ENCODE results near the gene PGBD2. TPM values are rescaled to one million over a fixed set of nuclear protein-coding genes. Genes with fewer than 3 reads are reported as not detected.

The PGBD2 gene
- total RNA-seq, 4 donors from 2014 or later: 5.2 to 12.4 (median 9.7) TPM

- no peak overlapping the region for H3K27ac ChIP-seq
- 81 to 85% methylated on average over 2 of the region's 2 CpGs for WGBS, 2 donors (ENCODE audit: low coverage in 1 of 2)
- no peaks in the 10 kb centered on the region for H3K4me1 ChIP-seq
- H3K4me3 ChIP-seq: no peak overlapping the region
- intact Hi-C loops (cut with DNase I; ENCODE audit: low total_unique reads) (no loop called here), in situ Hi-C loops (cut with MboI; ENCODE audit: low pct_ligation_motif_present in 1 of 4, low pct_unique_long_range_greater_than_20kb in 1 of 4, low sequenced_read_pairs in 3 of 4) (no loop called here)
- TF ChIP-seq POLR2A (IDR thresholded peaks at IDR 0.05): no peak
- no peak for TF ChIP-seq CTCF (IDR thresholded peaks at IDR 0.05)
- TF ChIP-seq EP300 (IDR thresholded peaks at IDR 0.05; ENCODE audit: low read depth): no peak
- TF ChIP-seq POLR2AphosphoS5 (IDR thresholded peaks at IDR 0.05): no peak
- H3K9me3 ChIP-seq: no peaks in the 10 kb centered on the region
- H3K27me3 ChIP-seq: peaks cover 11% of the 10 kb centered on the region
- no peak for DNase-seq
- no peaks in the 10 kb centered on the region for H3K36me3 ChIP-seq
These were observed 14.3 kb upstream of the PGBD2 start for GRCh38 chr1:248891758-248892157.

GRCh38 chr1:248892590-248892989 lies 13.4 kb upstream of the PGBD2 start:
- H3K4me3 ChIP-seq: no peak overlapping the region
- H3K27ac ChIP-seq: no peak overlapping the region
- no peaks in the 10 kb centered on the region for H3K36me3 ChIP-seq
- H3K4me1 ChIP-seq: no peaks in the 10 kb centered on the region
- H3K27me3 ChIP-seq: peaks cover 12% of the 10 kb centered on the region
- H3K9me3 ChIP-seq: no peaks in the 10 kb centered on the region
- intact Hi-C loops (cut with DNase I; ENCODE audit: low total_unique reads): no loop called here
- in situ Hi-C loops (cut with MboI; ENCODE audit: low pct_ligation_motif_present in 1 of 4, low pct_unique_long_range_greater_than_20kb in 1 of 4, low sequenced_read_pairs in 3 of 4): no loop called here
- 58 to 60% methylated on average over 1 of the region's 1 CpG for WGBS, 2 donors (ENCODE audit: low coverage in 1 of 2)
- peak; percentile 16 for DNase-seq
- TF ChIP-seq CTCF (IDR thresholded peaks at IDR 0.05) (no peak), EP300 (IDR thresholded peaks at IDR 0.05; ENCODE audit: low read depth) (no peak), POLR2AphosphoS5 (IDR thresholded peaks at IDR 0.05) (no peak), POLR2A (IDR thresholded peaks at IDR 0.05) (no peak)

GRCh38 chr1:248894837-248895236 lies 11.2 kb upstream of the PGBD2 start:
- in situ Hi-C loops (cut with MboI; ENCODE audit: low pct_ligation_motif_present in 1 of 4, low pct_unique_long_range_greater_than_20kb in 1 of 4, low sequenced_read_pairs in 3 of 4): no loop called here
- Histone ChIP-seq H3K9me3 (no peaks in the 10 kb centered on the region), H3K4me3 (no peak overlapping the region), H3K27ac (no peak overlapping the region), H3K36me3 (no peaks in the 10 kb centered on the region), H3K4me1 (no peaks in the 10 kb centered on the region), H3K27me3 (peaks cover 31% of the 10 kb centered on the region)
- no peak for DNase-seq
- intact Hi-C loops (cut with DNase I; ENCODE audit: low total_unique reads): no loop called here
- no peak for TF ChIP-seq EP300 (IDR thresholded peaks at IDR 0.05; ENCODE audit: low read depth)
- TF ChIP-seq CTCF (IDR thresholded peaks at IDR 0.05): no peak

- no peaks in the 10 kb centered on the region for H3K36me3 ChIP-seq
- no peaks in the 10 kb centered on the region for H3K4me1 ChIP-seq
- H3K27ac ChIP-seq: no peak overlapping the region
- H3K27me3 ChIP-seq: peaks cover 51% of the 10 kb centered on the region
- no peaks in the 10 kb centered on the region for H3K9me3 ChIP-seq
- 80 to 82% methylated on average over 1 to 9 of the region's 9 CpGs for WGBS, 2 donors (ENCODE audit: low coverage in 1 of 2)
- intact Hi-C loops (cut with DNase I; ENCODE audit: low total_unique reads) (no loop called here), in situ Hi-C loops (cut with MboI; ENCODE audit: low pct_ligation_motif_present in 1 of 4, low pct_unique_long_range_greater_than_20kb in 1 of 4, low sequenced_read_pairs in 3 of 4) (no loop called here)
- DNase-seq: no peak
- no peak for TF ChIP-seq POLR2AphosphoS5 (IDR thresholded peaks at IDR 0.05)
- no peak for TF ChIP-seq EP300 (IDR thresholded peaks at IDR 0.05; ENCODE audit: low read depth)
- TF ChIP-seq POLR2A (IDR thresholded peaks at IDR 0.05): no peak
- TF ChIP-seq CTCF (IDR thresholded peaks at IDR 0.05): no peak
- H3K4me3 ChIP-seq: no peak overlapping the region
These were observed 8.4 kb upstream of the PGBD2 start for GRCh38 chr1:248897412-248898337.
